Measurements from ENCODE around the gene RPL11.
"Not testable (repeated sequence)": the region's sequence is repeated elsewhere in the genome, so short reads cannot be mapped to it uniquely, and the experiment has no call there.

RPL11 gene

GRCh38 chr1:23691499-23692307, at the start of gene RPL11:
Gene RPL11 (plus strand): TSS chr1:23691806. CDS start chr1:23691824, 18 bp downstream.
- peak; percentile 69 for DNase-seq

- DNase-seq = no peak
These were observed 47.7 kb upstream of the RPL11 start for GRCh38 chr1:23643736-23644554.

GRCh38 chr1:23644555-23644866, 47.1 kb upstream of the RPL11 start:
- DNase-seq = no peak

- DNase-seq = no peak
These were observed 46.3 kb upstream of the RPL11 start for GRCh38 chr1:23645338-23645737.

- no peak for DNase-seq
These were observed 45.5 kb upstream of the RPL11 start for GRCh38 chr1:23646091-23646490.

- DNase-seq = no peak
These were observed 45.1 kb upstream of the RPL11 start for GRCh38 chr1:23646541-23646940.

- no peak for DNase-seq
These were observed 43.0 kb upstream of the RPL11 start for GRCh38 chr1:23648576-23648975.

GRCh38 chr1:23649157-23649556, 42.4 kb upstream of the RPL11 start:
- DNase-seq = not testable (repeated sequence)

GRCh38 chr1:23650344-23650990, 41.1 kb upstream of the RPL11 start:
- DNase-seq = no peak

- DNase-seq = no peak
These were observed 40.4 kb upstream of the RPL11 start for GRCh38 chr1:23651069-23651808.

GRCh38 chr1:23657659-23658275, 33.8 kb upstream of the RPL11 start:
- no peak for DNase-seq

GRCh38 chr1:23660671-23661070, 30.9 kb upstream of the RPL11 start:
- DNase-seq = no peak

GRCh38 chr1:23661887-23662286, 29.7 kb upstream of the RPL11 start:
- no peak for DNase-seq

- no peak for DNase-seq
These were observed 26.5 kb upstream of the RPL11 start for GRCh38 chr1:23664837-23665795.

- DNase-seq = no peak
These were observed 24.2 kb upstream of the RPL11 start for GRCh38 chr1:23667411-23667810.

- DNase-seq = no peak
These were observed 20.9 kb upstream of the RPL11 start for GRCh38 chr1:23670709-23671108.

- DNase-seq = no peak
These were observed 18.4 kb upstream of the RPL11 start for GRCh38 chr1:23673086-23673813.

- no peak for DNase-seq
These were observed 11.8 kb upstream of the RPL11 start for GRCh38 chr1:23679815-23680214.

GRCh38 chr1:23682946-23683345, 8.7 kb upstream of the RPL11 start:
- no peak for DNase-seq

GRCh38 chr1:23684415-23684814, 7.2 kb upstream of the RPL11 start:
- DNase-seq = no peak

- DNase-seq = not testable (repeated sequence)
These were observed 6.4 kb upstream of the RPL11 start for GRCh38 chr1:23685197-23685596.

All from SIG-M5 (cell line).